Osteoblast (primary cell): ENCODE results near the gene GPR107. TPM values are rescaled to one million over a fixed set of nuclear protein-coding genes. Genes with fewer than 3 reads are reported as not detected.

Experiments used
- DNase-seq: peaks from one replicate; pipeline ENCODE4 v3.0.0; 2011; ENCODE audit warnings: low spot score, mixed read lengths; ENCODE audit not compliant: insufficient read length; ENCODE audit errors: missing footprints
- H2AFZ ChIP-seq: 2 replicates; pipeline ENCODE4 v1.6.0; 2011; ENCODE audit warnings: mild to moderate bottlenecking, low read length
- H3K27ac ChIP-seq: 2 replicates; pipeline ENCODE4 v1.5.1; 2011; ENCODE audit warnings: mild to moderate bottlenecking, low read depth, low read length, moderate library complexity
- H3K27me3 ChIP-seq: 2 replicates; pipeline ENCODE4 v1.6.0; 2012; ENCODE audit warnings: mild to moderate bottlenecking, control low read depth, inconsistent platforms, low read length, moderate library complexity; ENCODE audit not compliant: insufficient read depth
- H3K36me3 ChIP-seq: 2 replicates; pipeline ENCODE4 v1.5.1; 2011; ENCODE audit warnings: mild to moderate bottlenecking, low read length, control low read depth, moderate library complexity; ENCODE audit not compliant: insufficient read depth
- H3K4me1 ChIP-seq: 2 replicates; pipeline ENCODE4 v1.5.1; 2011; ENCODE audit warnings: mild to moderate bottlenecking, low read length, control low read depth, moderate library complexity; ENCODE audit not compliant: insufficient read depth
- H3K4me2 ChIP-seq: 2 replicates; pipeline ENCODE4 v1.6.0; 2011; ENCODE audit warnings: mild to moderate bottlenecking, low read length; ENCODE audit not compliant: insufficient read depth
- H3K4me3 ChIP-seq: fragments of 200-600 bp; sonication (generic); 3 replicates; pipeline ENCODE4 v1.5.1; 2012; ENCODE audit warnings: mild to moderate bottlenecking, low read length, inconsistent platforms; ENCODE audit not compliant: insufficient read depth
- H3K79me2 ChIP-seq: 2 replicates; pipeline ENCODE4 v1.6.0; 2012; ENCODE audit warnings: mild to moderate bottlenecking, low read length, control low read depth, inconsistent platforms; ENCODE audit not compliant: insufficient read depth
- H3K9me3 ChIP-seq: 2 replicates; pipeline ENCODE4 v1.5.1; 2011; ENCODE audit warnings: low read depth, low read length, control low read depth
- H4K20me1 ChIP-seq: 2 replicates; pipeline ENCODE4 v1.6.0; 2012; ENCODE audit warnings: mild to moderate bottlenecking, low read length, control low read depth; ENCODE audit not compliant: insufficient read depth
- CTCF ChIP-seq: IDR thresholded peaks from 2 replicates; pipeline ENCODE4 v1.5.1; 2011; ENCODE audit warnings: mild to moderate bottlenecking, low read depth, low read length, moderate library complexity; ENCODE audit errors: extremely low read depth
- total RNA-seq: library from RNA; depleted of rRNA; stranded (reverse); fragments of >200 nt; gene quantifications from 2 replicates; pipeline ENCODE4 v1.2.3, GENCODE V29; 2012

The GPR107 gene
- total RNA-seq, 1 donor, result 25.3 TPM

- H3K27me3 ChIP-seq, result no peaks in the 10 kb centered on the region
- H3K79me2 ChIP-seq, result peaks cover 46% of the 10 kb centered on the region
- H3K4me2 ChIP-seq, result peak within 1 kb of the TSS; percentile 85
- H2AFZ ChIP-seq, result peak within 1 kb of the TSS; percentile 77
- H4K20me1 ChIP-seq, result peaks cover 37% of the 10 kb centered on the region
- peak within 1 kb of the TSS; percentile 40 for H3K27ac ChIP-seq
- no peaks in the 10 kb centered on the region for H3K36me3 ChIP-seq
- H3K4me1 ChIP-seq, result peaks cover 6% of the 10 kb centered on the region
- H3K4me3 ChIP-seq, result peak within 1 kb of the TSS; percentile 74
- DNase-seq, result peak; percentile 100
- no peak for TF ChIP-seq CTCF
- no peaks in the 10 kb centered on the region for H3K9me3 ChIP-seq
Observed at GRCh38 chr9:130172161-130172857, 118.6 kb downstream of the GPR107 start, which contains the start of gene NCS1. Gene NCS1 (plus strand): TSS chr9:130172404. CDS start chr9:130172664, 260 bp downstream.

- Histone ChIP-seq H4K20me1 (peaks cover 44% of the 10 kb centered on the region), H3K27ac (peak overlapping the region; percentile 40), H3K27me3 (no peaks in the 10 kb centered on the region), H3K4me3 (peak overlapping the region; percentile 74), H3K4me2 (peak overlapping the region; percentile 85), H2AFZ (peak overlapping the region; percentile 77), H3K9me3 (no peaks in the 10 kb centered on the region), H3K4me1 (peaks cover 8% of the 10 kb centered on the region), H3K36me3 (no peaks in the 10 kb centered on the region), H3K79me2 (peaks cover 54% of the 10 kb centered on the region)
- TF ChIP-seq CTCF, result no peak
- DNase-seq, result peak; percentile 95
Observed at GRCh38 chr9:130172858-130173665, 119.4 kb downstream of the GPR107 start.

- DNase-seq, result peak; percentile 98
- Histone ChIP-seq H3K27ac (no peak overlapping the region), H3K36me3 (no peaks in the 10 kb centered on the region), H3K4me2 (peak overlapping the region; percentile 85), H2AFZ (no peak overlapping the region), H3K4me3 (peak overlapping the region; percentile 74), H3K27me3 (no peaks in the 10 kb centered on the region), H3K9me3 (no peaks in the 10 kb centered on the region), H3K4me1 (peaks cover 13% of the 10 kb centered on the region), H4K20me1 (peaks cover 49% of the 10 kb centered on the region), H3K79me2 (peaks cover 59% of the 10 kb centered on the region)
- no peak for TF ChIP-seq CTCF
Observed at GRCh38 chr9:130173666-130173983, 119.9 kb downstream of the GPR107 start.

- H3K4me2 ChIP-seq, result peak overlapping the region; percentile 85
- peaks cover 62% of the 10 kb centered on the region for H3K79me2 ChIP-seq
- H2AFZ ChIP-seq, result no peak overlapping the region
- H3K4me1 ChIP-seq, result peaks cover 13% of the 10 kb centered on the region
- no peaks in the 10 kb centered on the region for H3K36me3 ChIP-seq
- H3K27ac ChIP-seq, result no peak overlapping the region
- H3K9me3 ChIP-seq, result no peaks in the 10 kb centered on the region
- H3K4me3 ChIP-seq, result peak overlapping the region; percentile 74
- DNase-seq, result no peak
- H4K20me1 ChIP-seq, result peaks cover 52% of the 10 kb centered on the region
- TF ChIP-seq CTCF, result no peak
- H3K27me3 ChIP-seq, result no peaks in the 10 kb centered on the region
Observed at GRCh38 chr9:130174025-130174424, 120.3 kb downstream of the GPR107 start.
